Keratinocyte (primary cell): Measurements from ENCODE around the gene GBP1. TPM values are rescaled to one million over a fixed set of nuclear protein-coding genes. Genes with fewer than 3 reads are reported as not detected.
A peak's percentile ranks its signal among the peaks of the same experiment; 100 is the strongest.
"Not testable (repeated sequence)": the region's sequence is repeated elsewhere in the genome, so short reads cannot be mapped to it uniquely, and the experiment has no call there.

ENCODE experiments used
- DNase-seq: peaks from one replicate; pipeline ENCODE4 v3.0.0-alpha.2; 2011; ENCODE audit warnings: low read depth, missing footprints, low spot score
- FAIRE-seq: peaks from 2 replicates; lab custom pipeline; 2011; peaks lifted over from hg19 to GRCh38; lab: Jason Lieb, UNC
- H2AFZ ChIP-seq: 2 replicates; pipeline ENCODE4 v1.6.0; 2012; ENCODE audit warnings: low read length, control low read depth, inconsistent platforms; ENCODE audit not compliant: control insufficient read depth
- H3K27ac ChIP-seq: 2 replicates; pipeline ENCODE4 v1.5.1; 2011; ENCODE audit warnings: low read length; ENCODE audit not compliant: control insufficient read depth, insufficient read depth
- H3K27me3 ChIP-seq: 3 replicates; pipeline ENCODE4 v1.6.0; 2011; ENCODE audit warnings: low read length; ENCODE audit not compliant: control insufficient read depth, insufficient read depth; ENCODE audit errors: extremely low read depth
- H3K36me3 ChIP-seq, 2 experiments: 2 replicates in 1 of 2; 3 replicates in 1 of 2; pipeline ENCODE4 v1.5.1; 2011; ENCODE audit warnings: low read length in 2 of 2, mild to moderate bottlenecking in 1 of 2; ENCODE audit not compliant: control insufficient read depth in 2 of 2, insufficient read depth in 2 of 2; ENCODE audit errors: extremely low read depth in 1 of 2
- H3K4me1 ChIP-seq: 3 replicates; pipeline ENCODE4 v1.5.1; 2011; ENCODE audit warnings: low read length; ENCODE audit not compliant: control insufficient read depth, insufficient read depth; ENCODE audit errors: extremely low read depth
- H3K4me2 ChIP-seq: 3 replicates; pipeline ENCODE4 v1.6.0; 2011; ENCODE audit warnings: low read depth, low read length; ENCODE audit not compliant: control insufficient read depth, insufficient read depth; ENCODE audit errors: extremely low read depth
- H3K4me3 ChIP-seq, 3 experiments: fragments of 200-600 bp in 1 of 3; sonication (generic) in 1 of 3; 2 replicates in 2 of 3; 3 replicates in 1 of 3; pipeline ENCODE4 v1.5.1; 2011 to 2016; ENCODE audit warnings: low read length in 3 of 3, mild to moderate bottlenecking in 3 of 3, control low read depth in 2 of 3, inconsistent platforms in 1 of 3, low read depth in 1 of 3, mixed read lengths in 1 of 3, mixed run types in 1 of 3, moderate library complexity in 1 of 3; ENCODE audit not compliant: control insufficient read depth in 2 of 3, insufficient read depth in 2 of 3; ENCODE audit errors: extremely low read depth in 1 of 3
- H3K79me2 ChIP-seq: 2 replicates; pipeline ENCODE4 v1.6.0; 2012; ENCODE audit warnings: low read length; ENCODE audit not compliant: control insufficient read depth, insufficient read depth
- H3K9ac ChIP-seq: 3 replicates; pipeline ENCODE4 v1.6.0; 2011; ENCODE audit warnings: low read length; ENCODE audit not compliant: control insufficient read depth, insufficient read depth; ENCODE audit errors: extremely low read depth
- H3K9me1 ChIP-seq: 3 replicates; pipeline ENCODE4 v1.6.0; 2011; ENCODE audit warnings: low read length; ENCODE audit not compliant: control insufficient read depth, insufficient read depth; ENCODE audit errors: extremely low read depth
- H3K9me3 ChIP-seq: 2 replicates; pipeline ENCODE4 v1.5.1; 2012; ENCODE audit warnings: low read depth, low read length; ENCODE audit not compliant: control insufficient read depth
- H4K20me1 ChIP-seq: 3 replicates; pipeline ENCODE4 v1.6.0; 2011; ENCODE audit warnings: low read length; ENCODE audit not compliant: control insufficient read depth, insufficient read depth; ENCODE audit errors: extremely low read depth
- EZH2 ChIP-seq: IDR thresholded peaks from one replicate; pipeline ENCODE4 v1.6.1; 2012; ENCODE audit warnings: inconsistent platforms, mild to moderate bottlenecking, low read length, moderate library complexity
- dilution Hi-C: fragments of 300-500 bp; cut with MboI; formaldehyde crosslinking; loops from one replicate; pipeline ENCODE4 v1.7.0; 2020; ENCODE audit warnings: low sequenced_read_pairs; ENCODE audit not compliant: extremely low pct_ligation_motif_present
- polyA plus RNA-seq, 5 experiments: library from polyadenylated mRNA; depleted of rRNA in 3 of 5; stranded (reverse) in 3 of 5; stranded (forward) in 1 of 5; unstranded in 1 of 5; fragments of >200 nt; gene quantifications; 1 replicate in 1 of 5; 2 replicates in 3 of 5; 3 replicates in 1 of 5; pipeline versions ENCODE4 v1.2.1 to v1.2.3, GENCODE V29; 2011 to 2012; ENCODE audit warnings: missing spikeins in 2 of 5, low read depth in 1 of 5, low replicate concordance in 1 of 5
- TF ChIP-seq, protein P1 (sequence below), 3 experiments: IDR thresholded peaks in 1 of 3; conservative IDR thresholded peaks in 1 of 3; optimal IDR thresholded peaks in 1 of 3; 2 replicates in 2 of 3; 3 replicates in 1 of 3; pipeline versions ENCODE3 to v1.5.1; 2011; ENCODE audit warnings: low read length in 3 of 3, mild to moderate bottlenecking in 3 of 3, moderate library complexity in 2 of 3, control low read depth in 1 of 3, inconsistent platforms in 1 of 3; ENCODE audit not compliant: insufficient read depth in 2 of 3; ENCODE audit errors: extremely low read depth in 1 of 3

The GBP1 gene
- polyA plus RNA-seq, 1 donor (not counting 4 experiments of a cell fraction or from before 2014, with no cell fraction given): 22.7 TPM

GRCh38 chr1:89051300-89051954 is 13.6 kb downstream of the GBP1 start:
- Histone ChIP-seq H3K9me3 (no peaks in the 10 kb centered on the region), H2AFZ (no peak overlapping the region), H3K4me1 (peaks cover 14% of the 10 kb centered on the region), H3K4me2 (no peak overlapping the region), H3K27me3 (no peaks in the 10 kb centered on the region), H3K9me1 (no peaks in the 10 kb centered on the region), H3K79me2 (no peaks in the 10 kb centered on the region), H3K36me3 (no peaks in the 10 kb centered on the region), H4K20me1 (no peaks in the 10 kb centered on the region), H3K9ac (no peak overlapping the region), H3K4me3 (no peak overlapping the region), H3K27ac (no peak overlapping the region)
- no peak for TF ChIP-seq EZH2
- TF ChIP-seq, protein P1, sequence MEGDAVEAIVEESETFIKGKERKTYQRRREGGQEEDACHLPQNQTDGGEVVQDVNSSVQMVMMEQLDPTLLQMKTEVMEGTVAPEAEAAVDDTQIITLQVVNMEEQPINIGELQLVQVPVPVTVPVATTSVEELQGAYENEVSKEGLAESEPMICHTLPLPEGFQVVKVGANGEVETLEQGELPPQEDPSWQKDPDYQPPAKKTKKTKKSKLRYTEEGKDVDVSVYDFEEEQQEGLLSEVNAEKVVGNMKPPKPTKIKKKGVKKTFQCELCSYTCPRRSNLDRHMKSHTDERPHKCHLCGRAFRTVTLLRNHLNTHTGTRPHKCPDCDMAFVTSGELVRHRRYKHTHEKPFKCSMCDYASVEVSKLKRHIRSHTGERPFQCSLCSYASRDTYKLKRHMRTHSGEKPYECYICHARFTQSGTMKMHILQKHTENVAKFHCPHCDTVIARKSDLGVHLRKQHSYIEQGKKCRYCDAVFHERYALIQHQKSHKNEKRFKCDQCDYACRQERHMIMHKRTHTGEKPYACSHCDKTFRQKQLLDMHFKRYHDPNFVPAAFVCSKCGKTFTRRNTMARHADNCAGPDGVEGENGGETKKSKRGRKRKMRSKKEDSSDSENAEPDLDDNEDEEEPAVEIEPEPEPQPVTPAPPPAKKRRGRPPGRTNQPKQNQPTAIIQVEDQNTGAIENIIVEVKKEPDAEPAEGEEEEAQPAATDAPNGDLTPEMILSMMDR (optimal IDR thresholded peaks at IDR 0.05 in 1 of 3, IDR thresholded peaks at IDR 0.05 in 1 of 3, conservative IDR thresholded peaks at IDR 0.05 in 1 of 3; ENCODE audit: extremely low read depth in 1 of 3, insufficient read depth in 2 of 3, low read length in 3 of 3): no peak
- dilution Hi-C loops: no loop called here
- FAIRE-seq (no peak), DNase-seq (no peak)

DNA sequence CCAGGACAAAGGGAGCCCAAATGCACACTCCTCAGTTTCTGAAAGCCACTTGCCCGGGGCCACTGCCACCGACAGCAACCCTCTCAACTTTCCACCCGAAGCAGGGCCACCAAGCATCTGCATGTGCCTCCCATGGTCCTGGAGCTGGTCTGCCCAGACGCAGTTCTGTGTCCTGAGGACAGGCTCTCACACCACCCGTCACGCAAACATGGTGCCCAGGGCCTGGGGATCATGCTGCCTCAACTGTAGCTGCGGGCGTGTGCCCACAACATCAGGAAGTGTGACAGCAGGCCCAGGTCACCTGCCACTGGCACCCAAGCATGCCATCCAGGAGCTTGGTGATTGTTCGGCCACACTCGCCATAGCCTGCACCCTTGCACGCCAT is 14.4 kb downstream of the GBP1 start:
- TF ChIP-seq, protein P1 (optimal IDR thresholded peaks at IDR 0.05 in 1 of 3, IDR thresholded peaks at IDR 0.05 in 1 of 3, conservative IDR thresholded peaks at IDR 0.05 in 1 of 3; ENCODE audit: extremely low read depth in 1 of 3, insufficient read depth in 2 of 3, low read length in 3 of 3): no peak
- TF ChIP-seq EZH2: no peak

DNA sequence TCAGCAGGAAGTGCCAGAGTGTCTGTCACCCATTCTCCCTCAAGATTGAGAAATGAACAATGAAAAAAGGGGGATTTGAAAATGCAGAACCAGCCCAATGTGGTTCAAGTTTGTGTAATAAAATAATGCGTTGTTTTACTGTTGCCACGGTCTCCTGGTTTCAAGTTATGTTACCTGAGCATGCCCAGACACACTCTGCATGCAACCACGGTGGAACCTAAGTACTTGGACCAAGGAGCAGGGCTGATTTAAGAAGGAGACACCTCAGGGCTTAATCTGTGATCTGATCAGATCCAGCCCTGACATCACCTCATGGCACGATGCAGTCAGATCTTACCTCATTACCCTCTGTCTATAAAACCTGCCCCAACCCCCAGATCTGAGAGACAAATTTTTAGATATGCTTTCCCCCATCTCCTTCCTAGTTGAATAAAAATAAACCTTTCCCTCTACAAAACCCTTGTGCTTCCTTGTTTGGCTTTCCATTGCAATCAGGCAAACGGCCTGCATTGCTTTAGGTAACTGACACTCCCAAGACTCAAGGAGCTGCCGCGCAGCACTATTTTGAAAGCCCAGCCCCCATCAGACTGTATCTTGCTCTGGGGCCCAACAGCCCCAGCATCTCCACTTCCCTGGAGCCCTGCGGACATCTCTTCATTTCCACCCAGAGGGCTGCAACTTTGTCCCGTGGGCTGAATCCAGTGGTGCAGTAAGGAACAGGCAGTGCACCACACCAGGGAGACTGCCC is 14.9 kb downstream of the GBP1 start:
- FAIRE-seq, H3K4me3 ChIP-seq, H3K9ac ChIP-seq, H4K20me1 ChIP-seq, H3K36me3 ChIP-seq, H3K9me3 ChIP-seq, H3K79me2 ChIP-seq, DNase-seq, dilution Hi-C loops, H3K9me1 ChIP-seq, H3K27me3 ChIP-seq: not testable (repeated sequence)
- Histone ChIP-seq H3K4me1 (peaks cover 14% of the 10 kb centered on the region), H2AFZ (peak overlapping the region; percentile 67), H3K27ac (peak overlapping the region; percentile 25), H3K4me2 (peak overlapping the region; percentile 29)

More for the DNA sequence above, 14.4 kb downstream of the GBP1 start:
- no peaks in the 10 kb centered on the region for H3K9me3 ChIP-seq
- no peaks in the 10 kb centered on the region for H3K9me1 ChIP-seq
- H3K79me2 ChIP-seq: no peaks in the 10 kb centered on the region
- H3K27me3 ChIP-seq: no peaks in the 10 kb centered on the region
- no peaks in the 10 kb centered on the region for H3K36me3 ChIP-seq
- H4K20me1 ChIP-seq: no peaks in the 10 kb centered on the region
- no peak overlapping the region for H2AFZ ChIP-seq
- dilution Hi-C loops: no loop called here
- H3K27ac ChIP-seq: no peak overlapping the region
- H3K9ac ChIP-seq: no peak overlapping the region
- no peak for FAIRE-seq
- no peak overlapping the region for H3K4me2 ChIP-seq
- no peak overlapping the region for H3K4me3 ChIP-seq
- DNase-seq: no peak
- H3K4me1 ChIP-seq: peaks cover 14% of the 10 kb centered on the region
